NCI-H2107 treated with DMSO at 0.1 percent for 48 hours (cell line): ENCODE measurements around the gene DHODH.
"Not testable (repeated sequence)": the region's sequence is repeated elsewhere in the genome, so short reads cannot be mapped to it uniquely, and the experiment has no call there.

ENCODE experiments used
- DNase-seq: peaks from one replicate; lab custom pipeline; 2025; ENCODE audit not compliant: unreplicated experiment; lab: John Stamatoyannopoulos, UW

Gene DHODH

DNA sequence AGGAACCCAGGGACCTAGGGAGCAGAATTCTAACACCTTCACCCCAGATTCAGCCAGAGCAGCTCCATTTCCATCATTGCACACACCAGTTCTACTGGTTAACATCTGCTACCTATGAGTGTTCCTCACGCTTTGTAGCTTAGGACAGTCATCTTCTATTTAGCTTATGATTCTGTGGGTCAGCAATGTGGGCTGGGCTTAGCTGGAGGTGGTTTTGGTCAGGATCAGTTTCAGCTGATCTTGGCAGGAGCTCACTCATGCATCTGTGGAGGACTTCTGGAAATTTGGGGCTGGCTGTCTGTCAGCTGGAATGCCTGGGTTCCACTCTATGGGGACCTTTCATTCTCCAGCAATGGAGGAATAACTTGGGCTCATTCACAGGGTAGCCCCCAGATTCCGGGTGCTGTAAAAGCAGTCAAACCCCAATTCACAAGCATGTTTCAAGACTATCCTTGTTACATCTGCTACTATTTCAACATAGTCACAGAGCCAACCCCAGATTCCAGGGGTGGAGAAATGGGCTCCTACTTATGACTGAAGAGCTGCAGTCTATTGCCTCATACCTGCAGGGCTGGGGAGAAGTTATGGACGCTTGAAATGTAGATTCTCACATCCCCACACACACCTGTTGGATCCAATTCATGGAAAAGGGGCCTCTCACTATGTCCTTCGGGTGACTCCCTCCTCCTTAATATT is 42.4 kb downstream of the DHODH start:
- DNase-seq: no peak

DNA sequence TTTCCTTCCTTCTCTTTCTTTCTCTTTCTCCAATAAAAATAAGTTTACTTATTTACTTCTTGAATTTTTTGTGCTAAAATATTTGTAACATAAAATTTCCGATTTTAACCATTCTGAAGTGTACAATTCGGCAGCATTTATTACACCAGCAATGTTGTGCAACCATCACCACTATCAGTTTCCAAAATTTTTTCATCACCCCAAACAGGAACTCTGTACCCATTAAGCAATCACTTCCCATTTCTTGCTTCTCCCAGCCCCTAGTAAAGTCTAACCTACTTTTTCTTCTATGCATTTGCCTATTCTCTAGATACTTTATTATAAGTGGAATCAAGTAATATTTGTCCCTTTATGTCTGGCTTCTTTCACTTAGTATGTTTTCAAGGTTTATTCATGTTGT is 43.3 kb downstream of the DHODH start:
- DNase-seq: no peak

DNA sequence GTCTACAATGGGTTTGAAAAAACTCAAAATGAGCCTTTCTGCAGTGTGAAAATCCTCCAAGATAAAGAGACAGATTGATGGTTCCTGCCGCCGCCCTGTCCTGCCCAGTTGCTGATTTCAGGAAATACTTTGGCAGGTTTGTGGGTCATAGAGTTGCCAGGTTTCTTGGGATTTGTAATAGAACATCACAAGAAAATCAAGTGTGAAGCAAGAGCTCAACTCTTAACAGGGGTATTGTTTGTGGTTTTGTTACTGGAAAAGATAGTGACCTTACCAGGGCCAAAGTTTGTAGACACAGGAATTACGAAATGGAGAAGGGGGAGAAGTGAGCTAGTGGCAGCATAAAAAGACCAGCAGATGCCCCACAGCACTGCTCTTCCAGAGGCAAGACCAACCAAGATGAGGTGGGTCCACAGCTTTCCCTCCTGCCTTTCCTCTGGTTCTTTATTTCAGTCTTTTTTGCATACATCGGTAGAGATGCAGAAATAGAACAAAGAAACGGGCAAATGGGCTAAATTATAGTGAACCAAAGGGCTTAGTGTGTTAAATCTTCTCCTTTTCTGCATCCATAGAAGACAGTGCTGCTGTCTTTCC is 45.8 kb downstream of the DHODH start, which contains the start of gene HP:
Gene HP, plus strand, starts transcription at position 252 of the 594 bp plus-strand sequence. Its CDS starts 148 bp downstream, at position 400.
- not testable (repeated sequence) for DNase-seq

DNA sequence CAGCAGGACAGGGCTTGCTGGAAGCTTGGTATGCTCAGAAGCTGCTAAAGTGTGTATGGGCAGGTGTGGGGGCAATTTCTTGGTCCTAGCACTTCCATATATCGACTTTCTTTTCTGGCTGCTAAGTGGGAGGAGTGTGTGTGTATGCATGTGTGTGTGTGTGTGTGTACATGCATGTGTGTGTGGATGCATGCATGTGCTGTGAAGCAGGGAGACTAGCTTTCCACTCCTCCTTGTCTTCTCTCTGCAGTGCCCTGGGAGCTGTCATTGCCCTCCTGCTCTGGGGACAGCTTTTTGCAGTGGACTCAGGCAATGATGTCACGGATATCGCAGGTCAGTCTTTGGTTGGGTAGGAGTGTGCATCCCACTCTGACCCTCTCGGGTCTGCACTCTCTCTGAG is 47.4 kb downstream of the DHODH start:
- DNase-seq: no peak

DNA sequence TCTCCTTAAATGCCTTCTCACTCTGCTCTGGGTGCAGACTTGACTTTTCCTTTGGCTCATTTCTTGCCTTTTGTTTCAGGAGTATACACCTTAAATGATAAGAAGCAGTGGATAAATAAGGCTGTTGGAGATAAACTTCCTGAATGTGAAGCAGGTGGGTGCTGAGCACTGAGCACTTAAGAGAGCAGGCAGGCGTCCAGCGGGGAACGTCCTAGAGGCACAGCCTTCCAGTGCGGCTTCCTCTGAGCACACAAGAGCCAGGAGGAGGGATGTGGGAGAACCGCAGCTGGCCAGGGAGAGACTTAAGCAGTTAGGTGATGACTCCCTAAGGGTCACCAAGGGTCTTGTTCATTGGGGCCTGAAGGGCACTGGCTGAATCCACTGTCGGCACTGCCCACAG is 48.8 kb downstream of the DHODH start:
- DNase-seq: not testable (repeated sequence)

DNA sequence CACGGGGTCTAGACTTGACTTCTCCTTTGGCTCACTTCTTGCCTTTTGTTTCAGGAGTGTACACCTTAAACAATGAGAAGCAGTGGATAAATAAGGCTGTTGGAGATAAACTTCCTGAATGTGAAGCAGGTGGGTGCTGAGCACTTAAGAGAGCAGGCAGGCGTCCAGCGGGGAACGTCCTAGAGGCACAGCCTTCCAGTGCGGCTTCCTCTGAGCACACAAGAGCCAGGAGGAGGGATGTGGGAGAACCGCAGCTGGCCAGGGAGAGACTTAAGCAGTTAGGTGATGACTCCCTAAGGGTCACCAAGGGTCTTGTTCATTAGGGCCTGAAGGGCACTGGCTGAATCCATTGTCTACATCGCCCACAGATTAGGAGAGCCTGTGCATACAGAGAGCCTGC is 50.5 kb downstream of the DHODH start:
- not testable (repeated sequence) for DNase-seq

DNA sequence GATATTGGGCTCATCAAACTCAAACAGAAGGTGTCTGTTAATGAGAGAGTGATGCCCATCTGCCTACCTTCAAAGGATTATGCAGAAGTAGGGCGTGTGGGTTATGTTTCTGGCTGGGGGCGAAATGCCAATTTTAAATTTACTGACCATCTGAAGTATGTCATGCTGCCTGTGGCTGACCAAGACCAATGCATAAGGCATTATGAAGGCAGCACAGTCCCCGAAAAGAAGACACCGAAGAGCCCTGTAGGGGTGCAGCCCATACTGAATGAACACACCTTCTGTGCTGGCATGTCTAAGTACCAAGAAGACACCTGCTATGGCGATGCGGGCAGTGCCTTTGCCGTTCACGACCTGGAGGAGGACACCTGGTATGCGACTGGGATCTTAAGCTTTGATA is 51.9 kb downstream of the DHODH start:
- DNase-seq: no peak

DNA sequence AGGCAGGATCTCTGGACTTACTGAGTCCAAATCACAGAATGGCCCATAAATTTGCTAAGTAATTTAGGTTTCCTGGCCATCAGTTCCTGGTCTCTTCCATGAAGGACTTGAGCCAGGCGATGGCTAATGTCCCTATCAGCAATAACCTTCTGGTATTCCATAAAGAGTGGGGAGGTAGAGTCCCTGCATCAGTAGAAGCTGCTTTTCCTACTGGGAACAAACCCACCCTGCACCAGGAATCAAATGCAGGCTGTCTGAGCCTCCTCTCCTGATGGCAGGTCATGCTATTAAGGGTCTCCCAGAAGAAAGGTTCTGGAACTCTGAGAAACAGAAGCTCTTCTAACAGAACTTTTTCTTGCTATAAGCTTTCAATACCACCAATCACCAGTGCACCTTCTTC is 53.0 kb downstream of the DHODH start:
- no peak for DNase-seq

DNA sequence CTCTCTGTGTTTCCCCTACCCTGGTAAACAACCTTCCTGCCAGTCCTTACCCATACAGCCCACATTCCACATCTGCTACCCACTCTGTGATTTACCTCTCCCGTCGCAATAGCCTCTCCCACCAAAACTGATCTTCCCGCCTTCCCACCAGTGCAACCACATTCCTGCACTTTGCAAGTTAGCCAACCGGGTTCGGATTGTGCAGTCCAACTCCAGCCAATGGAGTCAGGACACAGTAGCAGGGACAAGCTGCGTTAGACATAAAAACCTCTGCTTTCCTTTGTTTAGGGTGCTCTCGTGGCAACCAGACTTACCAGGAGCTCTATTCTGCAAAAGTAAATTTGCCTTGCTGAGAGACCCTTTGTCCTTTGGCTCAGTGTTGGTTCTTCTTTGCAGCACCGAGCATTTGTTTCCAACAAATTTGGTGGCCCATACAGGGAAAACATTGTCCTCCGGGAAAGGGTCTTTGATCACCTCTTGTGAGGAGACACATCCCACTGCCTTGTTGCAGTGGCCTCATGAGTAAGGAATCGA is 55.9 kb downstream of the DHODH start:
- DNase-seq: no peak

DNA sequence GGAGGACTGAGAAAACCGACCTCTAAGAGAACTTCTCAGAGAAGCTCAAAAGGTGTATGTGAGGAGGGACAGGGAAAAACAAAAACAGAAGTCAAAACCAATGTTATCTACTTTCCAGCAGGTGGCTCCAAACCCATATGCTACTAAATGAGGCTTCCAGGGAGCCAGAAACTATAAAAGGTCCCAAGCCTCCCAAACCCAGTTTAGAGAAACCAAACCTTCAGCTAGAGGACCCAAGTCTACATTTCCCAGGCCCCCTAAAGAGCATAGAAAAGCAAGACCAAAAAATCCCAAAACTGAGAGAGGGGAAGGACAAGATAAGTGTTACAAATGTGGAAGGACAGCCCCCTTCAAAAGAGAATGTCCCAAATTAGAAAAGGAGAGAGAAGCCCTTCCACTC is 58.2 kb downstream of the DHODH start:
- peak; percentile 39 for DNase-seq

DNA sequence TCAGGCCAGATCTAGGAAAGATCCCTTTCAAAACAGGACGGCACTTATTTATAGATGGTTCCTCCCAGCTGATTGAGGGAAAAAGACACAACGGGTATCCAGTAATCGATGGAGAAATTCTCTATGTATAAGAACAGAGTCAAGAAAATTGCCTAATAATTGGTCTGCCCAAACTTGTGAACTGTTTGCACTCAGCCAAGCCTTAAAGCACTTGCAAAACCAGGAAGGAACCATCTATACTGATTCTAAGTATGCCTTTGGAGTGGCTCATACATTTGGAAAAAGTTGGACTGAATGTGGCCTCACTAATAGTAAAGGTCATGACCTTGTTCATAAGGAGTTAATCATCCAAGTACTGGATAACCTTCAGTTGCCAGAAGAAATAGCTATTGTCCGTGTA is 60.4 kb downstream of the DHODH start:
- no peak for DNase-seq

DNA sequence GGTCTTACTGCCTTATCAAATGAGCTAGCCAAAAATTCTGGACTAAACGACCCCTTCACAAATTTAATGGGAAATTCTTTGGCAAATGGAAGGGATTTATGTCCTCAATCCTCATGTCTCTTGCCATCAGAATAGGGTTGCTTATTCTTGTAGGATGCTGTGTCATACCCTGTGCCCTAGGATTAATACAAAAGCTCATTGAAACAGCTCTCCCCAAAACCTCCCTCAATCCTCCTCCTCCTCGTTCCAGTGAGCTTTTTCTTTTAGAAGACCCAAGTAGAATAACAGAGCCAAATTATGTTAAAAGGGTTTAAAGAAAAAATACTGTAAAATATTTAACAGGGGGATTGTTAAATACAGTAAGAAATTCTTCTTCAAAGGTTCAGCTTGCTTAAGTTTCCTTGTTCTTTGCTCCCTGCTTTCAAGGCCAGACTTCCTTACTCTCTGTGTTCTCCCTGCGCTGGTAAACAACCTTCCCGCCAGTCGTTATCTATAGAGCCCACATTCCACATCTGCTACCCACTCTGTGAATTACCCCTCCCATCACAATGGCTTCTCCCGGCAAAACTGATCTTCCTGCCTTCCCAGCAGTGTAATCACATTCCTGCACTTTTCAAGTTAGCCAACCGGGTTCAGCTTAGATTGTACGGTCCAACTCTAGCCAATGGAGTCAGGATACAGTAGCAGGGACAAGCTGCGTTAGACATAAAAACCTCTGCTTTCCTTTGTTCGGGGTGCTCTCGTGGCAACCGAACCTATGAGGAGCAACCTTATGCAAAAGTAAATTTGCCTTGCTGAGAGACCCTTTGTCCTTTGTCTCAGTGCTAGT is 64.2 kb downstream of the DHODH start:
- no peak for DNase-seq

DNA sequence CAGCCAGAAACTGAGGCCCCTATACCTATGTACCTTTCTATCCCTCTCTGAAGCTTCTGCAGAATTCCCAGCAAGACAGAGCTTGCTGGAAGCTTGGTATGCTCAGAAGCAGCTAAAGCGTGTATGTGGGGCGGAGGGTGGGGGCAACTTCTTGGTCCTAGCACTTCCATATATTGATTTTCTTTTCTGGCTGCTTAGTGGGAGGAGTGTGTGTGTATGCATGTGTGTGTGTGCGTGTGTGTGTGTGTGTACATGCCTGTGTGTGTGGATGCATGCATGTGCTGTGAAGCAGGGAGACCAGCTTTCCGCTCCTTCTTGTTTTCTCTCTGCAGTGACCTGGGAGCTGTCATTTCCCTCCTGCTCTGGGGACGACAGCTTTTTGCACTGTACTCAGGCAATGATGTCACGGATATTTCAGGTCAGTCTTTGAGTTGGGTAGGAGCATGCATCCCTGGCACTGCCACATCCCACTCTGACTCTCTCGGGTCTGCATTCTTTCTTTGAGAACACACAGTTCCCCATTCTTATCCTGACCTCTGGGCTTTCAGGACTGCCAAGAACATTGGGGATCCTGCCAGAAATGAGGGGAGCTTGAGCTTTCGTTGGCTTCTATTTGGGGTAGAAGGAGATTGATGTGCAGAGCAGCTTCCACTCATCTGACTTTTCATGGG is 65.2 kb downstream of the DHODH start:
- no peak for DNase-seq

DNA sequence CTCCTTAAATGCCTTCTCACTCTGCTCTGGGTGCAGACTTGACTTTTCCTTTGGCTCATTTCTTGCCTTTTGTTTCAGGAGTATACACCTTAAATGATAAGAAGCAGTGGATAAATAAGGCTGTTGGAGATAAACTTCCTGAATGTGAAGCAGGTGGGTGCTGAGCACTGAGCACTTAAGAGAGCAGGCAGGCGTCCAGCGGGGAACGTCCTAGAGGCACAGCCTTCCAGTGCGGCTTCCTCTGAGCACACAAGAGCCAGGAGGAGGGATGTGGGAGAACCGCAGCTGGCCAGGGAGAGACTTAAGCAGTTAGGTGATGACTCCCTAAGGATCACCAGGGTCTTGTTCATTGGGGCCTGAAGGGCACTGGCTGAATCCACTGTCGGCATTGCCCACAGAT is 66.5 kb downstream of the DHODH start:
- not testable (repeated sequence) for DNase-seq
